COLO668 (cell line): Measurements from ENCODE around the gene RARB.

Experiments
- DNase-seq: peaks from one replicate; lab custom pipeline; 2025; ENCODE audit not compliant: unreplicated experiment; lab: John Stamatoyannopoulos, UW

The RARB gene

DNA sequence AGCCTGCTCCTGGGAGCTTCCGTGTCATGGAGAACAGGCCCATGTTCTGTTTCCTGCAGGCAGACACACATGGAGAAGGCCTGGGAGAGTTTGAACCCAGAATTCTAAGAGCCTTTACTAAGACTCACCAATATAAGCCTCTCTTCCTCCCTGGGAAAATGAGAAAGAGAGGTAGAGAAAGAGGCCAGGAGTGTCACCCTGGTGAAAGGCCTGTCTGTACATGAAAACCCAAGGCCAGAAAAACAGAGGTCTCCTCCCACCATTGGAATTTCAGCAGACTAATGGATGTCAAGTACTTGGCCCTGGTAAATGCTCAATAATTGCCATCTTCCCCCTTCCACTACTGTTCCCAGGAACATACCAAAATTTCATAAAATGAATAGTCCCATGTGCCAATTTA is 119.0 kb downstream of the RARB start:
- no peak for DNase-seq

- DNase-seq = no peak
These were observed 120.0 kb downstream of the RARB start for GRCh38 chr3:25547943-25548674.

GRCh38 chr3:25548836-25549235 is 120.8 kb downstream of the RARB start:
- no peak for DNase-seq

DNA sequence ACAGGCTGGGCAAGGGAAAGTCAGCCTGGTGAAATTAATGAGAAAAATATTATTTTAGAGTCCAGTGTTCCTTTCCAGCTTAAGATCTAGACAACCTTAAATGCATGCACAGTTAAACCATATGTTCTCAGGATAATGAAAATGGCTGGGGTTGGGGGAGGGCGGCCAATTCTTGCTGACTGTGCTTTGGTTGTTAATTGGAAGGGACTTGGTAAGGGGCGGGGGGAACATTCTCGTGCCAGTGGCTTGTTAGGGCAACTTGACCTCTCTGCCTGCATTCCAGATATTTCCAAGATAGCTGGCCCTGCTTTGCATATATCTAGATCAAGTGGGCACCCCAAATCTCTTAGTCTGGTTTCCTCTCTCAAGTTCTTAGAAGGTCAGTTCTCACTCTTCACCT is 124.2 kb downstream of the RARB start:
- no peak for DNase-seq

GRCh38 chr3:25554376-25554775 is 126.3 kb downstream of the RARB start:
- DNase-seq = no peak

- DNase-seq = no peak
These were observed 127.8 kb downstream of the RARB start for GRCh38 chr3:25555695-25556437.

DNA sequence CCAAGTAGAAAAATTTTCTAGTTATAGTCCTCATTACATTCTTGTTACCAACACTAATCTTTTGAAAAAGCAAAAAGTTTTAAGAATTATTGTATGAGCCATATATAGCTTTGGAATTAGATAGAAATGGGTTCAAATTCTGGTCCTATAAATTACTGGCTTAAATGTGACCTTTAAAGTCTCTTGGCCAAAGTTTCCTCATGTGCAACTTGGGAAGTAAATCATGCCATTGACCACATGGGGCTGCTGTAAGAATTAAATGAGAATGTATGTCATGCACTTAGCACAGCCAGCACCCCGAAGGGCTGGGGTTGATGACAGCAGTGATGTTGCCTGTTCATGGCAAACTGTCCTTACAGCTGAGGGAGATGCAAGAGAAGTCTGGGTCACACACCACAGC is 128.4 kb downstream of the RARB start:
- no peak for DNase-seq

DNA sequence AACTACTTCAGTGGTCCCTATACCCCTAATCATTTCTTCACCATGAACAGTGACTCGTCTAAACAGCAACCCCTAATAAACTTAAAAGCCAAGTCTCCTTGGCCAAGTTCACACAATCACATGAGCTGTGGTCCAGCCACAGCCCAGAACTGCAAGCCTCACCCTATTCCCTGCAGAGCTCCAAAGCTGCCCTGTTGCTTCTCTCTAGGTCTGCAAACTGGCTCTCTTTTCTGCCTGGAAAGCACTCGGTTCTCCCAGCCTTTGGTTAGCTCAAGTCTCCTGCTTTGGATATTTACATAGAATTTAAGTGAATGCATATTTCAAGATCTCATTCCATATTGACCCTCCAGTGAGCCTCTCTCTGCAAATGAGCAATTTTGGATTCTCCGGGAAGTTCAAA is 129.6 kb downstream of the RARB start:
- DNase-seq = no peak

DNA sequence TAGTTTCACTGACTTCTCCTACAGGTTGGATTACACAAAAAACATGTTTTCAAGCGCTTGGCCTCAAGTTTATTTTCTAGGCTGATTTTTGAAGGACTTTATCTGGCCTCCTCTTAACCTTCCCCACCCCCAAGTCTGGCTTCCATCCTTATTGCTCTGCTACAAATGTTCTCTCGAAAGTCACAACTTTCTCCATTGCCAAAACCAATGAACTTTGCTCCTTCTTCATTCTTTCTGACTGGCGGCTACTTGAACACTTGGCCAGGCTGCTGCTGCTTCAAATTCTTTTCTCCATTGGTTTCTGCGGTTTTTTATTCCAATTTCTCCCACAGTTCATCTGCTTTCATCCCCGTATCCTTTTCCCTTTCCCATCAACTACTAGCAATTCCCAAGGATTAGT is 130.1 kb downstream of the RARB start:
- no peak for DNase-seq

DNA sequence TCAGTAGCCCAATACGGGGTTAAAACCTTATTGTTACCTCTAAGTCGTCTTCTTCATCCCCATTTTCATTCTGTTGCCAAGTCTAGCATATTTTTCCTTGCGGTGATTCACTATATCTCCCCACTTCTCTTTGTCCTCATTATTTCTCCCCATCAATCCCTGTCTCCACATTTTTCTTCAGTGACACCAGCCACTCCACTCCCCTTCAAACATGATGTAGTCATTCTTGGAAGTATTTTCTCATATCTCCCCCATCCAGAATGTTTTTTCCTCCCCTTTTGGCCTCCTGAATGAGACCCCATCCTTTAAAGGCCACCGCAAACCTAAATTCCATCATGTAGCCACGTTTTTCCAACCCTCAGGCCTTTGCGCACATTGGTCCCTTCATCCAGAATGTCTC is 130.7 kb downstream of the RARB start:
- no peak for DNase-seq

- no peak for DNase-seq
These were observed 135.5 kb downstream of the RARB start for GRCh38 chr3:25563601-25564000.

- DNase-seq = no peak
These were observed 136.0 kb downstream of the RARB start for GRCh38 chr3:25564075-25564474.

DNA sequence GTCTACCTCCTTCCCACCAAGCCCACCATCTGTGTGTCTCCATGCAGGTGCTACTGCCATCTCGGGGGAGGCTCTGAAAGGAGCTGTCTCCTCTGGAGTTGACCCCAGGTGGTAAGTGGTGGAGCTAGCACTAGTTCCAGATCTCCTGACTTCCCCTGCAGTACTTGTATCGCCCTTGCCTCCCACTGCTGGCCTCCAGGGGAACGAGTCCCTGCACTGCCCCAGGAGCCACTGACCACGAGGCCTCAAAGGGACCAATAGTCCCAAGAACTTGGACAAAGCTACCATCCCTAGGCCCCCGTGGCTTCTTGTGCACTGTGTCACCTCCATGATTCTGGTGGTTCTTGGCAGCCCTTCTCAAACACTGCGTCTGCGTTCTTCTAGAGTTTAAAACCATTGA is 137.7 kb downstream of the RARB start:
- no peak for DNase-seq

- no peak for DNase-seq
These were observed 138.4 kb downstream of the RARB start for GRCh38 chr3:25566358-25566920.

GRCh38 chr3:25567388-25567787 is 139.3 kb downstream of the RARB start:
- DNase-seq = no peak

GRCh38 chr3:25567806-25568524 is 139.9 kb downstream of the RARB start:
- DNase-seq = no peak

GRCh38 chr3:25568525-25569078 is 140.5 kb downstream of the RARB start:
- DNase-seq = no peak

- DNase-seq = no peak
These were observed 143.2 kb downstream of the RARB start for GRCh38 chr3:25571285-25571684.

GRCh38 chr3:25572336-25572735 is 144.3 kb downstream of the RARB start:
- no peak for DNase-seq

DNA sequence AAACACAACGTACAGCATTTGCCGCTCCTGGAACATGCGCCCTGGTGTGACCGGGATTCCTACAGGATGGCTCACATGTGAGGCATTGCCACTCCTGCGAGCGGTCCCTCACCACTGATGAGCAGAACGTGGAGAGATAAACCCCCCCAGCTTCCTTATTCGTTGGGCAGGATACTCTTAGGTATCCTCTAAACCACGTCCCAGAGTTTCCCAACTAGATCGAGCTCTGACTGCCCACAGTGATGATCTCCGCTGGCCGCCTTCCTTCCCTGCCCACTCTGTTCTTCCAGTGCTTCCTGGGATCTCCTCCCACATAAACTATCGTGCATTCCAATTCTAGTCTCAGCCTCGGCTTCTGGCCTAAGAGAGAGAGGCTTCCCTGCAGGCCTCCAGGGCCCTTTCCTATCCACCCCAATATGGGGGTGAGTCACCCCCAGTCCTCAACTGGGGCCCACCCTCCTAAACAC is 144.9 kb downstream of the RARB start:
- DNase-seq = no peak
